Esophagus squamous epithelium (tissue), 4 donors: ENCODE data around the gene ANKLE2.

Experiments used
- POLR2A ChIP-seq, 4 donors: fragments of 450-650 bp; IDR thresholded peaks; one replicate each; pipeline ENCODE4 v1.6.1; 2017; ENCODE audit warnings: antibody characterized with exemption in 4 of 4, mild to moderate bottlenecking in 4 of 4, moderate library complexity in 3 of 4
- TF ChIP-seq, protein P1 (sequence below), 6 experiments: fragments of 450-650 bp in 4 of 6; fragments of 200-600 bp in 2 of 6; sonication (generic) in 2 of 6; IDR thresholded peaks; one replicate each; pipeline ENCODE4 v1.5.1; 2016 to 2019; ENCODE audit warnings: antibody characterized with exemption in 6 of 6, mild to moderate bottlenecking in 4 of 6, moderate library complexity in 4 of 6

DNA sequence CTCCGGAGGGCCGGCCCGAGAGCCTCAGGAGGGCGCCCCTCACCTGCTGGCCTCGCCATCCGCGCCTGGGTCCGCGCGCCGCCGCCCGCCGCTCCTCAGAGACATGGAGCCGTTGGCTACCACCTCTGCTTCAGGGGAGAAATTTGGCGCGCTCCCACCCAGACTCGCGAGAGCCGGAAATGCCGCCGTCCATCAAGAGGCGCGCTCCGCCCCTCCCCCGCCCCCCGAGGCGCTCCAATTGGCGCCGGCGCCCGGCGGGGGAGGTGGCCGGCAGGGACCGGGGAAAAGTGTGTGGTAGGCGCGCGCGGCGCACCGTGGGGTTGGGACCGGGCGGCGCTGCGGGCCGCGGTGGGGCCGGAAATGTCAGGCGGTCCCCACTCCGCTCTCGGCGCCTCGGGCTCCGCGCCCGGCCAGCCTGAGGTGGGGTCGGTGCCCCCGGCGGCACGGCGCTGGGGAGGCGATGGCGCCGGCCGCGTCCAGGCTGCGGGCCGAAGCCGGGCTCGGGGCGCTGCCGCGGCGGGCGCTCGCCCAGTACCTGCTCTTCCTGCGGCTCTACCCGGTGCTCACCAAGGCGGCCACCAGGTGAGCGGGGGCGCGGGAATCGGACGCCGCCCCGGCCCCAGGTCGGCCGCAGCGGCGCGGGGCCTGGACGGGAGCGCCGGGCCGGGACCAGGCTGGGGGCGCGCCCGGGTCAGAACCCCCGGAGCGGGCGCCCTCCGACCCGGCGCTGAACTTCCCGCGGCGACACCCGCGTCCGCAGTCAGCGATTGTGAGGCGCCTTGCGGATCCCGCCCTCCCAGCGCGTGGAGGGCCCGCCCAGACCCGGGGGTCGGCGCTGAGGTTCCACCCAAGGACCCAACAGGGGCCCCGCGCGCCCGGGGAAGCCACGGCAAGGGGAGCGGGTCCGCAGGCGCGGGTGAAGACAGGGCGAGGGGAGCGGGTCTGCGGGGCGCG lies 74.1 kb downstream of the ANKLE2 start, which contains the start of the genes POLE and PXMP2:
- TF ChIP-seq, protein P1, sequence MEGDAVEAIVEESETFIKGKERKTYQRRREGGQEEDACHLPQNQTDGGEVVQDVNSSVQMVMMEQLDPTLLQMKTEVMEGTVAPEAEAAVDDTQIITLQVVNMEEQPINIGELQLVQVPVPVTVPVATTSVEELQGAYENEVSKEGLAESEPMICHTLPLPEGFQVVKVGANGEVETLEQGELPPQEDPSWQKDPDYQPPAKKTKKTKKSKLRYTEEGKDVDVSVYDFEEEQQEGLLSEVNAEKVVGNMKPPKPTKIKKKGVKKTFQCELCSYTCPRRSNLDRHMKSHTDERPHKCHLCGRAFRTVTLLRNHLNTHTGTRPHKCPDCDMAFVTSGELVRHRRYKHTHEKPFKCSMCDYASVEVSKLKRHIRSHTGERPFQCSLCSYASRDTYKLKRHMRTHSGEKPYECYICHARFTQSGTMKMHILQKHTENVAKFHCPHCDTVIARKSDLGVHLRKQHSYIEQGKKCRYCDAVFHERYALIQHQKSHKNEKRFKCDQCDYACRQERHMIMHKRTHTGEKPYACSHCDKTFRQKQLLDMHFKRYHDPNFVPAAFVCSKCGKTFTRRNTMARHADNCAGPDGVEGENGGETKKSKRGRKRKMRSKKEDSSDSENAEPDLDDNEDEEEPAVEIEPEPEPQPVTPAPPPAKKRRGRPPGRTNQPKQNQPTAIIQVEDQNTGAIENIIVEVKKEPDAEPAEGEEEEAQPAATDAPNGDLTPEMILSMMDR (IDR thresholded peaks at IDR 0.05): peak in 3 of 6 experiments; percentile 25 to 39 (median 30)
- peak in 1 of 4 donors; percentile 29 for TF ChIP-seq POLR2A (IDR thresholded peaks at IDR 0.05)
